Islet precursor cell (in vitro differentiated cells): Measurements from ENCODE around the gene FNDC1.
"Not testable (repeated sequence)": the region's sequence is repeated elsewhere in the genome, so short reads cannot be mapped to it uniquely, and the experiment has no call there.

ENCODE experiments used
- DNase-seq: peaks from one replicate; pipeline ENCODE4 v3.0.0-alpha.2; 2018

FNDC1 gene

DNA sequence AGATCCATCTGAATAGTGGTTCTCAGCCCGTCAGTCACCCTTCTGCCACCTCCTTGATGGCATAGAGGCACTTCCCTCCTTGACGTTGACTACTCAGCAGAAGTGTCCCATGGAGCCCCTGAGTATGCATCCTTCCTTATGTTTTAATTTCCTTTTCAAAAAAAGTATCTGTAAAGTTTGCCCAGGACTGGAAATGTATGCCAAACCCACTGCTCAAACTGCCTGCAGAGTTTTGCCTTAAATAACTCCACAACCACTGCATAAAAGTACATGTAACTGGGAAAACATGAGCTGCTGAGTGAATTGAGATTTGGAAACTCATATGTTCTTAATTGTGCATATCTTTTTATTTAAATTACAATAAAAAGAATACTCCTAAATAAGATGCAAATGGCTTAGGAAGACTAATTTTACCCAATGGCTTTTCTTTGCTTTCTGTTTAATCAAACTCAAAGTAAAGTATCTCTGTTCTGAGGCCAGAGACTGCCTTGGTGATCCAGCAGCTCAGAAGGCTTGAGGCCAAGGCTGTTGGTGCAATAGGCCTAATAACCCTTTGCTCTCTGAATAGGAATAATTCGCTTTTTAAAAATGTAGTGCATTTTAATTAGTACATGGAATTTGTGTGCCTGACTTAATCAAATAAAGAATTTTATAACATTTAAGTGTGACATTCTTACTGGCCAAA is 90.4 kb downstream of the FNDC1 start:
- no peak for DNase-seq

DNA sequence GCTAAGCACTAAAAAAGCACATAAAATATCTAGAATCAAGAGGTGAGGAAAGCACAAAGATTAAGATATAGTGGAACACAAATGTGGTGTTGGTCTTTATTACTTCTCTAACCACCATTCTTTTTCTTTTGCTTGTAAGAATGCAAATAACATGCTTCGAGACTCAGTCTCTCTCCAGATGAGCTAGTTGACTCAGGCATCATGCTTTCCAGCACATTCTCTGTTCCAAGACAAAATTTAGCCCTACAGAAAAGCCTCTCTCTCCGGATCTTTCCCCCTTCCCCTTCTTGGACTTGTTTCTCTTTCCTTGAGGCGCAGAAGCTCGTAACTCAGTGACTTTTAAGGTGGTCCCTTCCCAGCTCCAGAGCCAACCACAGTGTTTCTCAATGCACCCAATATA is 91.0 kb downstream of the FNDC1 start:
- no peak for DNase-seq

DNA sequence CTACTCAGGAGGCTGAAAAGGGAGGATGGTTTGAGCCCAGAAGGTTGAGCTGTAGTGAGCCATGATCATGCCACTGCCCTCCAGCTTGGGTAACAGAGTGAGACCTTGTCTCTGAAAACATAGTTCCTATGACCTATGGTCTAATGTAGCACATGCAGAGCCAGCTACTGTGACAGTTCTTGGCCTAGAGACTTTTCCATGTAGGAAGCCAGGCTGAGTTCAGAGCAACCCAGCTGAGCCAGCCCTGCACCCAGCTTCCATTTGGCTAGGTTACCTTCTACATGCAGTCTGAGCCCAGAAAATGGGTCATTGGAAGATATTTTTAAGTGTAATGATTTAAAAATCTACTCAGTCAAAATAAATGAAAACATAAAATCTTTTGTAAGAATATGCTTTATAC is 92.8 kb downstream of the FNDC1 start:
- DNase-seq, result no peak

DNA sequence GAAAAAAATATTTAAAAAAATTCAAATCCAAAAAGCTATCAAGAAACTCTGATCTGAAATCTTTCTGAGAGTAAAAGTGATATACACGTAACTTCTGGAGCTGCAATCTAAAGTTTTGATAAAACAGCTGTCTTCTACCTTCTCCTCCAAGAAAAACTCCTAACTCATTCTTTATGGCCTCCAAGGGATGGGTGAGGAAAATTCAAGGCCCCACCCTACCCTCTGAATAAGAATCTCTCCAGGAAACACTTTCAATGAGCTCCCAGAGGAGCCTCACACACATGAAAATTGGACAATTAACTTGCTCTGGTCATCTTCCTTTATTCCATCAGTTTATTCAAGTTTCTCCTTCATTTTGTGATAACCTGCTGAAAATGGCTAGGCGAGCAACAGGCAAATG is 93.4 kb downstream of the FNDC1 start:
- DNase-seq, result no peak

DNA sequence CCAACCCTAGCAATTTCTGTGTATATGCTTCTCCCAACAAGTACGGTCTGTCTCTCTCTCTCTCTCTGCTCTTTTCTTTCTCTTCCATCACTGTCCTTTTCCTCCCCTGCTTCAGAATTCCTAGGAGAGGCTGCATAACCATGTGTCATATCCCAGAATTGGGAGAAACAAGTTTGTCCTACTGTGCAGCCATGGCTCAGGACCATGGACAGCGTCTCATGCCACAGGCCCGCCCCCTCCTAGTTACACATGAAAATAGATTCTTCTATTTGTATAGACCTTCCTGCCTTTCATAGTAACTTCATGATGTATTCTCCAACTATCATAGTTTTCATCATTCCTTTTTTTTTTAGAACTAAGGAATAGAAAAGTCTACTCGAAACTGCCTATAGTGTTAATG is 98.0 kb downstream of the FNDC1 start:
- peak; percentile 68 for DNase-seq

DNA sequence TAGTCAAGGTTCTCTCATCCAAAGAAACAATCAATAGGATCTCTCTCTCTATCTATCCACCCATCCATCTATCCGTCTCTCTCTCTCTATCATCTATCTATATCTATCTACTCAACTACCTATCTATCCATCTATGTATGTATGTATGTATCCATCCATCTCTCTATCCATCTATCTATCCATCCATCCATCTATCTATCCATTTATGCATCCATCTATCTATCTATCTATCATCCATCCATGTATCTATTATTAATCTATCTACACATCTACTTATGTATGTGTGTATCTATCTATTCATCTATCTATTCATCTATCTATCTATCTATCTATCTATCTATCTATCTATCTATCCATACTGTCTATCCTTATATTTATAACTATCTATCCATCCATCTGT is 99.3 kb downstream of the FNDC1 start:
- DNase-seq, result no peak

DNA sequence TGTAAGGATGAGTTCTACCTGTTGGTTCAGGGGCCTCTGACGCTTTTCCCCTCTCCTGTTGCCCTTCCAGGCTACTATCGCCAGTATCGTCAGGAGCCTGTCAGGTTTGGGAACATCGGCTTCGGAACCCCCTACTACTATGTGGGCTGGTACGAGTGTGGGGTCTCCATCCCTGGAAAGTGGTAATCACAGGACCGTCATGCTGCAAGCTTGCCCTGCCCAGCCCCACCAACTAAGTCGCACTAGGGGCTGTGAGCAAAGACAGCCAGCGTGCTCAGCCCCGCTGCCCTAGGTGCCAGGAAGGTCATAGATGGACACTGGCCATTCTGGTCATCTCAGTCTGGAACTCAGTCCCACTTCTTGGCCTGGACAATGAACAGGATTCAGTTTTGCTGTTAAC is 102.1 kb downstream of the FNDC1 start:
- no peak for DNase-seq

DNA sequence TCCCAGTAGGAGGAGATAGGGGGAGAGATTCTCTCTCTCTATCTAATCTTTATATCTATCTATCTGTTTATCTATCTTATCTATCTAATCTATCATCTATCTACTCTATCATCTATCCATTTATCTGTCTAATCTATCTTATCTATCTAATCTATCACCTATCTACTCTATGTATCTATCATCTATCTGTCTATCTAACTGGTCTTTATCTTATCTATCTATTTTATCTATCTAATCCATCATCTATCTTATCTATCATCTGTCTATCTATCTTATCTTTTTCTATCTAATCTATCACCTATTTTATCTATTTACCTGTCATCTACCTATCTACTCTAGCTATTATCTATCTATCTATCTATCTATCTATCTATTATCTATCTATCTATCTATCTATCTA is 109.4 kb downstream of the FNDC1 start:
- DNase-seq, result no peak

DNA sequence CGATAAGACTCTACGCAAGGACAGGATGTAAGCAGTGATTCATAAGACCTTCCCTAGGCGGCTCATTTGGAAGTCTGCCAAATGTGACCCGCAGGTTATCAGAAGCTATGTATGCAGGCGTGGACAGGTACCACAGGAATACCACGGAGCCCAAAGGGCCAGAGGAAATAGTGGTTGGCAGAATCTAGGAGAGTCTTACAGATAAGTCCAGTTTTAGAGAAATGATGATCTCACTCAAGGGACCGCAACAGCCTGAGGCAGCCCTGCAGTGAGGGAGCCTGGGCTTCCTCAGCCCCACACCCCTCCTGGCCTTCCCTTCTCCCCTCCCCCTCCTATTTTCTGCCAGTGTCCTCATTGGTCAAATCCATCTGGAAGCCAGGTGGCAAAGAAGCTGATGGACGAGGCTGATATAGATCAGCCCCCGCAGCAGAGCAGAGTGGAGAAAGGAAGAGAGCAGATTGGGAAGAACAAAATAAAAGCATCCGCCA is 110.6 kb downstream of the FNDC1 start:
- no peak for DNase-seq

DNA sequence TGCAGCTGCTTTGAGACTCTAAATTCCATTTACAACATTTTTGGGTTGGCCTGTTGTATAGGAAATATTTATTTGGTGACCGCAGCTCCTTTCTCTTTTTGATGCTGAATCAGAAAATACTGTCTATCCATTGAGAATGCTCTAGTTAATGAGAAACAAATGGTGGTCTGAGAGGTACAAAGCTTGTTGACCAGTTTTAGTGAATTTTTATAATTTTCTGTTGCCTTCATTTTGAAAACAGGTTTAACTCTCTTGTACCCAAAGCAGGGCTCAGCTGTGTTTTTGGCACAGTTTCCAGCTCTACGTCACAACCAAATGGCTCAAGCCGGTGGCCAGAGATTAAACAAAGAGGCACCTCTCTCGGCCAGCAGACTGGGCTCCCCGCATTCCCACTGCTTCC is 113.2 kb downstream of the FNDC1 start:
- no peak for DNase-seq

DNA sequence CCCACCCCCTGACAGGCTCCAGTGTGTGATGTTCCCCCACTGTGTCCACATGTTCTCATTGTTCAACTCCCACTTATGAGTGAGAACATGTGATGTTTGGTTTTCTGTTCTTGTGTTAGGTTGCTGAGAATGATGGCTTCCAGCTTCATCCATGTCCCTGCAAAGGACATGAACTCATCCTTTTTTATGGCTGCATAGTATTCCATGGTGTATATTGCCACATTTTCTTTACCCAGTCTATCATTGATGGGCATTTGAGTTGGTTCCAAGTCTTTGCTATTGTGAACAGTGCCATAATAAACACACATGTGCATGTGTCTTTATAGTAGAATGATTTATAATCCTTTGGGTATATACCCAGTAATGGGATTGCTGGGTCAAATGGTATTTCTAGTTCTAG is 115.5 kb downstream of the FNDC1 start:
- not testable (repeated sequence) for DNase-seq

DNA sequence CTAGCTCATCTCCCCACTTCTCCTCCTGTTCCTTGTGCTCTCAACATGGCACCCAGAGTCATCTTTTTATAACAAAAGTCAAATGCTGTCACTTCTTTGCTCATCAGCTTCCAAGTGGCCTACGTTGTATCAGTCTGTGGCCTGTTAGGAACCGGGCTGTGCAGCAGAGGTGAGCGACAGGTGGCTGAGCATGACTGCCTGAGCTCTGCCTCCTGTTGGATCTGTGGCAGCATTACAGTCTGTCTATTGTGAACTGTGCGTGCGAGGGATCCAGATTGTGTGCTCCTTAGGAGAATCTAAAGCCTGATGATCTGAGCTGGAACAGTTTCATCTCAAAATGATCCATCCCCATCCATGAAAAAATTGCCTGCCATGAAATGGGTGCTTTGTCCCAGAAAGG is 129.6 kb downstream of the FNDC1 start:
- no peak for DNase-seq

DNA sequence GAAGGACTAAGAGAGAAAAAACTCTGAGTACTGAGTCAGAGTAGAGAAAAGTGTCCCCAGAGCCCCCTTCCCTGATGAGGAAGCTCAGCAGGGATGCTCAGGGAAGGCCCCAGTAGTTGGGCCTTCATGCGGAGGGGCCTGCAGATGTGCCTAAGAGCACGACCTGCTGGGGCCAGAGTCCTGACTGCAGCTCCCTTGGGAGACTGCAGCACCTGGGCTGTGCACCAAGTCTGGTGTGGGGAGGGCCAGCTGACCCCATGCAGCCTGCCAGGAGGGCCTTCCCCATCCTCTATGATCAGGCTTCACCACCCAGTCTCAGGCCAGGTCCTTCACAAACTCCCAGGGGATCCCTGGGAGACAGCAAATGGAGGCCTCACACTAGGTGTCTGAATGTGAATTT is 130.4 kb downstream of the FNDC1 start:
- no peak for DNase-seq

DNA sequence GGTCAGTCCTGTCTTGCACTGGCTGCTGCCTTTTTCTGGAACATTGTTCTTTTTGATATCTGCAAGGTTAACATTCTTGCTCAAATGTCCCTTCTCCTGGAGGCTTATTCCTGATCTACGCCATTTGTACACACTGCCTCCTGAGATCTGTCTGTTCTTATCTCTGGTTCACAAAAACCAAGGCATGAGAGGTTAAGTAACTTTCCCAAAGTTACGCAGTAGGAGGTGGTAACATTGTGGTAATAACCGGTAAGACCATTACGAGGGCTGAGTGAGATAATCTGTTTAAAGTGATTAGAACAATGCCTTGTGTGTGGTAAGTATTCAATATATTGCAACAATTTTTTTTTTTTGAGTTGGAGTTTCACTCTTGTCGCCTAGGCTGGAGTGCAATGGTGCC is 132.1 kb downstream of the FNDC1 start:
- no peak for DNase-seq

DNA sequence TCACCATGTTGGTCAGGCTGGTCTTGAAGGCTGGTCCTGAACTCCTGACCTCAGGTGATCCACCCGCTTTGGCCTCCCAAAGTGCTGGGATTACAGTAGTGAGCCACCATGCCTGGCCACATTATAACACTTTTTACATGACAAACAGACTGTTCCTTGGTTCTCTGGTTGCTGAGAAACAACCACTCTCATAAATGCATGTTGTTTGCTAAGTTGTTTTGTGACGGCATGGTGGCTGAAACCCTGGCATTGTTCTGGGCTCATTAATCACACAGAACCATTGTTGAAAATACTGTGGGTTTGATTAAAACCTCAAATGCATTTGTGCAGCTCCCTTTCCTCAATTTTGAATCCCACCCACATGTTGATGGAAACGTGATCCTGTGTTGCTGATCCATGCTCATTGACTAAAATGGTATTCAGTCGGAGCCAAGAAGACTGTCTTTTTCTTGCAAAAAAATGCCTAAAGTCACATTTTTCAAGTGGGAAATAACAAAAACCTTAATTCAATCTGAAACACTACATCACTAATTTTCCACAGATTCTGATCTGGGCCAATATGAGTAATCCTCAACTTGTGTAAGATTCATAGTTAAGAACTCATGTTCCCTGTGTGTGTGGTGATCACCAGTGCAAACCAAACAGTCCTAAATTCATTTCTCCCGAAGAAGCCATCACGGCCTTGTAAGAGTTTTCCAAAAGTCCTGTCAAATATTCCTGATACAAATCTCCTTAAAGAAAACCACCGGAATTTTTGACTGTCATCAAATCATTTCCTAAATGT is 132.8 kb downstream of the FNDC1 start:
- DNase-seq, result no peak

DNA sequence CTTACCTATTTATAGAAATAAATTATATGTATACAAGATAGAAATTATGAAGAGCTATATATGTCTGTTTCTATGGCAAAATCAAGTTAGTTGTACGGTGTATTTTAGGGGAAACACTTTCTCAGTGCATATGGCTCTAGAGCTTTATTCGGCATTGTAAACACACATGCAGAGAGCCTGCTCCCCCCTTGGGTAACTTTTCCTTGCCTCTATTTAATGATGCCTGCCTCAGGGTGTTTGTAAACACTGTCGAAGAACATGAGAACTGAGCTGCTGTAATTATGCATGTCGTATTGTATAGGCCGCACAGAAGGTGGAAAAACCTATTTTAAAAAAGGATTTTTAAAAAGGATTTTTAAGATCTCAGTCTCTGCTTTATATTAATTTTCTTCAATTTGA is 133.4 kb downstream of the FNDC1 start:
- no peak for DNase-seq

DNA sequence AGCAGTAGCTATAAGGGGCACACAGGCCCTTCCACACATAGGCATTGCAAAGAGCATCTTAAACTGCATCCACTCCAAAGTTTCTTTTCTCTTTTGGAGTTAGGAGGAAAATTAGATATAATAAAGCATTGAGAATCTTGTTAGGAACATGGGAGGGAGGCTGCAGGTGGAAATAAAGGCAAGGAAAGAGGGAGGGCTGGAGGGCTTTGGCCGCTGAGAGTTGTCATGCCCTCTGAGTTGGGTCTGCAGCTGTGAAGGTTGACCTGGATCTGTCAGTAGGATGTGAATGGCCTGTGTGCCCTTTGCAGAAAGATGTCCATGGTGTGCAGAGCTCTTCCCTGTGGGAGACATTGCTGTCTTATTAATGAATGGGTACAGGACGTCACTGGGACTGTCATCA is 134.0 kb downstream of the FNDC1 start:
- no peak for DNase-seq

DNA sequence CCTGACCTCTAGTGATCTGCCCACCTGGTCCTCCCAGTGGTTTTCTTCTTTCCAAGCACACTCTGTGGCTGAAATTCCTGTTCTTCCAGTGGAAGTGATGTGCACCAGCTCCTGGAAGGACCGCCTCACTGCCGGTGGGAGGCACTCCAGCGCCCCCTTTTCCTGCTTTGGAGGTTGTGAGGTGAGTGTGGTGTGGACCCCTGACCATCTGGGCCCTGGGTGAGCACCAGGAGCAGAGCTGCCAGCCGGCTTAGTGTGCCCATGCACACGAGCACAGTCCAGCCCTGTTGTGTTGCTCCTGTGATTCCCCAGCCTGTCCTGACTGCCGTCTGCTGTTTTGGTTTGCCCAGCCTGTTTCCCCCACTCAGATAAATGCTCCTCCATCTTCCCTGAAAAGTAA is 134.6 kb downstream of the FNDC1 start:
- DNase-seq, result no peak

DNA sequence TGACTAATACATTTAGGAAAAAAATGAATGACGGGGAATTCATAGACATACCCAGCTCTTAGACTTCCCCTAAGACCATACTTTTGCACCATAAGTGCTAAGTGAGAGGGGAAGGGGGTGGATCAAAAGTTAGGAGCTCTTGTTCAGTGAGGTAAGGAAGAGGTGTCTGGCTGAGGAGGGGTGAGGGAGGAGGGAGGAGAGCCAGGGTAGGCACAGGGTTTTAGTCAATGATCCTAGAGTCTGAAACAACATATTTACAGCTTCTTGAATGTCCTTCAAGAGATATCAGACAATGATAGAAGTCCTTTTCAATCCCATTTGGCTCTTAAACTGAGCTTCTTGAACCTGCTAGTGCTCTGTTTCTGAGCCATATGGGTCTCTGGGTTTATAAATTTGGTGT is 135.4 kb downstream of the FNDC1 start:
- DNase-seq, result no peak

DNA sequence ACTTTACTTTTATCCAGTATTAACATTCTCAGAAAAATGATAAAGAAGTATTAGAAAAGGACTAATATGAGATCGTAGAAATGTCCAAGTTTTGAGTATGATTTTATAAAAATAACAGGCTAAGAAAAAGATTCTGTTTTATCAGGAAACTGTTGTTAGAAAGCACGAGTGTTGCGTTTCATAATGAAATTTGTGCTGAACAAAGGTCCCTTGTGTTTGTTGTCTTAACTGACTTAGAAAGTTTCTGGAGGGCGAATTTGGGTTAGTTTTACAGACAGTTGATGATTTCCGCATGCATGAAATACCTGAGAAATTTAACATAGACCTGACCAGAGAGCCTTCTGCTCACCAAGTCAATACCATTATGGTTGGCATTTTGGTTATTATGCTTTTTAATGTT is 136.0 kb downstream of the FNDC1 start:
- no peak for DNase-seq

DNA sequence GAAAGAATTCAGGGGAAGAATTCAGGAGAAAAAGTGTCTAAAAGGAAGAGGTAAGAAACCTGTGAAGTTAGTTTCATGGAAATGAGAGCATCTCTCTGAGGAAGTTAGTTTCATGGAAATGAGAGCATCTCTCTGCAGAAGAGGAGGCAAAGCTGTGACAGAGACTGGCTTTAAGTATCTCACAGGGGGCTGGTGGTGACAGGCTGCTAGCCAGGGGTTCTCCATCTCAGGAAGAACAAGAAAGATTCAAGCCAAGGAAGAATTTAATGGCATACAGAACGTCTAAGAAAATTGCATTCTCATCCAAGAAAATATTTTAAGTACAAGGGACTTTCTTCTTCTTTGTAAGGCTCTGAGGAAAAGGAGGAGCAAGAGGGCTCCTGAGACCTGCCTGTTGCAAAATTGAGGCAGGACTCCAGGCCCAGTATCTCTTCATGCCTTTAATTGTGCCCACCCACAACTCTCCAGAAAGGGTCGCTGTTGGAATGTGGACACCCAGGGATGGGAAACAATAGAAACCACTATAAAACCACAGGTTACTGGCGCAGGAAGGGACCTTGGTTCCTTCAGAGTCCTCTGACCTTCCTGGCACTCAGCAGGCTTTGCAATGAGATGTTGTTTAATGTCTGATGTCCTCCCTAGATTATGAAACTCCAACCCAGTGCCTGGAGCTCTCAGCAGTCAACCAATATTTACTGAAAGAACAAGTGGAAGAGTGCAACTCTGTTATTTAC is 136.8 kb downstream of the FNDC1 start:
- DNase-seq, result no peak

DNA sequence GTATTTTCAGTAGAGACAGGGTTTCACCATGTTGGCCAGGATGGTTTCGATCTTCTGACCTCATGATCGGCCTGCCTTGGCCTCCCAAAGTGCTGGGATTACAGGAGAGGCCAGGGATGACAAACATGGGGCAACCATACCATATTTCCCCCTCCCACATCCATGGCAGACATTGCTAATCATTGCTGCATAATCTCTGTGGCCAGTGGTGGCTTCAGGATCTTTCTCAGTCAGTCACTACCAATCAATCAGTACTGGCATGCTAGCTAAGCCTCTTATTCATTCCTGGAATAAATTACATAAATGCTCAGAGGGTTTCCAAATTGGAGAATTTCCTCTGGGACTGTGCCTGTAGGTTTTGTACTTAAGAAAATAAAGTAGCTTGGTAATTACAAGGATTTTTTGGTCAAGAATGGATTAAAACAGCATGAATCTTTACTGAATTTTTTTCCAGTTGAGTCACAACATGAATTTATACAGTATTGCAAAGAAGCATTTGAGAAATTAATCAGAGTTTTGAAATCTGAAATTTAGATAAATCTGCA is 138.1 kb downstream of the FNDC1 start:
- DNase-seq, result no peak

DNA sequence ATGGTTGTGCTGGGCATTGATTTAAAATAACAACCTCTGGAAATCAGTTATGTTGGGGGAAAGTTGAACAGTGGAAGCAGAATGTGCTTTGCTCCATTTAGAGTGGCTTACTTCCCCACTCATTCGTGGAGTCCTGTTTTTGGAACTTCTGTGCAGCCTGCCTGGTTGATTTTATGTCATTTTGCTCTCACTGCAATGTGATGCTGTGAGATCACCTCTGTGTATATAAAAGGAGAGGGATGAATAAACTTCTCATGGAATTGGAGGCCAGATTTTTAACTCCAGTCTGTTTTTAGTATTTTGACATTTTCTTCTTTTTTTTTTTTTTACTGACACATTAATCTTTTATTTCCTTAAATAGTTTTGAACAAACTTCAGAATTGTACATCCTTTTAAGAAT is 139.0 kb downstream of the FNDC1 start:
- no peak for DNase-seq

DNA sequence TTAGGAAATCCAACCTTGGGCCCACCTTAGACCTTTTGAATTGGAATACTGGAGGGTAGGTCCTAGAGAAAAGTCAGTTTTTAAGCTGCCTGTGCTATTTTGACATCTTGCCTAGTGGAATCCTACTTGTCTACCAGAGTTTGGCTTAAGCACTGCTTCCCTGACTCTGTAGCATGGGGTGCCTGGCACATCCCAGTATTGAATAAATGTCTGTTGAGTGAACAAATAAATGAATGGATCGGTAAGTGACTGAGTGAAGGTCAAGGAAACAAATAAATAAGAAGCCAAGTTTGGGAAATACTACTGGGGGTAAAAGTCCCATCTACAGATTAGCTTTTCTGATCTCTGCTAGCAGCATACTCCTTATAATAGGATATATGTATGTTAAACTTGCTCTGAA is 140.5 kb downstream of the FNDC1 start:
- no peak for DNase-seq
